HFFc6 (cell line): ENCODE data around the gene CD44. TPM values are rescaled to one million over a fixed set of nuclear protein-coding genes. Genes with fewer than 3 reads are reported as not detected.
"Not testable (repeated sequence)": the region's sequence is repeated elsewhere in the genome, so short reads cannot be mapped to it uniquely, and the experiment has no call there.

Source experiments
- DNase-seq: peaks from one replicate; pipeline ENCODE4 v3.0.0-alpha.2; 2018
- H3K27ac Mint-ChIP-seq: 2 replicates; pipeline ENCODE4 v1.8.0; 2020; ENCODE audit warnings: mild to moderate bottlenecking, mixed read lengths
- H3K27me3 Mint-ChIP-seq: 2 replicates; pipeline ENCODE4 v1.8.0; 2021; ENCODE audit warnings: mild to moderate bottlenecking, moderate library complexity, mixed read lengths; ENCODE audit not compliant: insufficient read depth
- H3K36me3 Mint-ChIP-seq: 2 replicates; pipeline ENCODE4 v1.8.0; 2021; ENCODE audit warnings: low read depth, mixed read lengths
- H3K4me1 Mint-ChIP-seq: 2 replicates; pipeline ENCODE4 v1.8.0; 2020; ENCODE audit warnings: low read depth, mixed read lengths
- H3K4me3 Mint-ChIP-seq: 2 replicates; pipeline ENCODE4 v1.8.0; 2020; ENCODE audit warnings: mild to moderate bottlenecking, moderate library complexity, mixed read lengths
- H3K9me3 Mint-ChIP-seq: 2 replicates; pipeline ENCODE4 v1.8.0; 2020; ENCODE audit warnings: mild to moderate bottlenecking, mixed read lengths
- total RNA-seq, 6 experiments: library from RNA; stranded (reverse); fragmentation: NEBNext Ultra II Directional; extraction: Animal tissue kit (Norgen Biotek cat#: 25700); gene quantifications; 2 replicates in 1 of 6; 3 replicates in 5 of 6; pipeline ENCODE4 v1.2.3, GENCODE V29; 2021
- TF ChIP-seq, protein P1 (sequence below): fragments of 200-600 bp; sonication (generic); IDR thresholded peaks from 2 replicates; pipeline ENCODE4 v1.5.0; 2021; ENCODE audit warnings: antibody characterized with exemption, mild to moderate bottlenecking

CD44 gene
- total RNA-seq, 6 experiments from 2014 or later, result 1,912 to 2,221 (median 2,175) TPM

DNA sequence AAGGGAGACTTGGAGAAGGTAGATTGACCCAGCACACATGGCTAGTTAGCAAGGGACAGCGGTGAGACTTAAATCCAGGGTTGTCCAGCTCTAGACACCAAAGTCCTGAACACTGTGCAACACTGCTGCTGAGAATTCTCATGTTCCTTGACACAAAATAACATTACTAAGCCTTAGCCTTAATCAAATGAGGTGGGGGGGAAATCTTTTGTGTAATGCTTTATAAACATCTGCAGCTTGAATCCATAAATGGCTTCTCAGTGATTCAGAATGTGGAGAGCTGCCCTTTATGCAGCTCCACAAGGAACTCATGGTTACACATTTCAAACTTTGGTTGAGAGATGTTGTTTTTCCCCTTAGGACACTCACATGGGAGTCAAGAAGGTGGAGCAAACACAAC is 80.0 kb downstream of the CD44 start:
- TF ChIP-seq, protein P1, sequence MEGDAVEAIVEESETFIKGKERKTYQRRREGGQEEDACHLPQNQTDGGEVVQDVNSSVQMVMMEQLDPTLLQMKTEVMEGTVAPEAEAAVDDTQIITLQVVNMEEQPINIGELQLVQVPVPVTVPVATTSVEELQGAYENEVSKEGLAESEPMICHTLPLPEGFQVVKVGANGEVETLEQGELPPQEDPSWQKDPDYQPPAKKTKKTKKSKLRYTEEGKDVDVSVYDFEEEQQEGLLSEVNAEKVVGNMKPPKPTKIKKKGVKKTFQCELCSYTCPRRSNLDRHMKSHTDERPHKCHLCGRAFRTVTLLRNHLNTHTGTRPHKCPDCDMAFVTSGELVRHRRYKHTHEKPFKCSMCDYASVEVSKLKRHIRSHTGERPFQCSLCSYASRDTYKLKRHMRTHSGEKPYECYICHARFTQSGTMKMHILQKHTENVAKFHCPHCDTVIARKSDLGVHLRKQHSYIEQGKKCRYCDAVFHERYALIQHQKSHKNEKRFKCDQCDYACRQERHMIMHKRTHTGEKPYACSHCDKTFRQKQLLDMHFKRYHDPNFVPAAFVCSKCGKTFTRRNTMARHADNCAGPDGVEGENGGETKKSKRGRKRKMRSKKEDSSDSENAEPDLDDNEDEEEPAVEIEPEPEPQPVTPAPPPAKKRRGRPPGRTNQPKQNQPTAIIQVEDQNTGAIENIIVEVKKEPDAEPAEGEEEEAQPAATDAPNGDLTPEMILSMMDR, result no peak
- Mint-ChIP-seq H3K27me3 (peaks cover 39% of the 10 kb centered on the region), H3K4me3 (peak overlapping the region; percentile 48), H3K4me1 (peaks cover 92% of the 10 kb centered on the region), H3K9me3 (0 out of 2 replicates have a peak, but pooled peaks cover 4% of the 10 kb centered on the region), H3K36me3 (peaks cover 91% of the 10 kb centered on the region), H3K27ac (peak overlapping the region; percentile 83)
- no peak for DNase-seq

DNA sequence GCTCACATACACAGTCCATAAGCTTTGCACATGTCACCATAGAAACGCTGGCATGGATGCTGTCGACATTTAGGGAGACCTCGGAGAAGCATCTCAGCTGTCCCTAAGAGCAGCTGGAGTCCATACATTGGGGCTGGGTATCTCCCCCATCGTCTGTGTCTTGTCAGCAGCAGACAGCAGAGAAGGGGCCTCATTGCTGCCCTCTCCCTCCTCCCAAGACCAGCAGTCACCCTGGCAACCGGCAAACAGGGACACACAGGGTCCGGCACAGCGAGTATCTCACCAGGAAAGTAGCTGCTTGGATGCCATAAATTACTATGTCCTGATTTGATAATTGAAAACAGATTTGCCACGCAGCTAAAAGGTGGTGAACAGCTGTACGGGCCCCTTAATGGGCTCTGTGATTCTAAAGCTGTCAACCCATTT is 84.4 kb downstream of the CD44 start:
- H3K4me1 Mint-ChIP-seq, result peaks cover 80% of the 10 kb centered on the region
- H3K9me3 Mint-ChIP-seq, result no peaks in the 10 kb centered on the region
- H3K27me3 Mint-ChIP-seq, result peaks cover 36% of the 10 kb centered on the region
- TF ChIP-seq, protein P1, result no peak
- H3K27ac Mint-ChIP-seq, result peak overlapping the region; percentile 94
- peaks cover 85% of the 10 kb centered on the region for H3K36me3 Mint-ChIP-seq
- 0 out of 2 replicates have a peak overlapping the region, but pooled peaks have one; percentile 20 for H3K4me3 Mint-ChIP-seq
- DNase-seq, result peak; percentile 53

DNA sequence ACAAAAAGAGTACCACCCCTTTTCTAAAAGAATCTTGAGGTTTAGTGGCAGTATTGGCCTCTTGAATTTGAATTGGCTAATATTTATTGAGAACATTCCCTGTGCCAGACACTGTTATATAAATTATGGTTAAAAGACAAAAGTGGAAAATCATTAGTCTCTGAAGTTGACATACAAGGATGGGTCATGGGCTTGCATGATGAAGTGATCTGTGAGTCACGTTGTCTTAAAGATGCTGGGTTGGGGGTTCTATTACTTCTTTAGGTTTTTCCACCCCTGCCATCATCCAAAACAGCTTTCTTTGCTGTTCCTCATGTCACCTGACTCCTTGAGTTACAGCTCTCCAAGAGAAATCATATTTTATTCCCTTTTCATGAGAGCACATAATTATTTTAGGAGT is 85.0 kb downstream of the CD44 start:
- peak overlapping the region; percentile 94 for H3K27ac Mint-ChIP-seq
- peaks cover 85% of the 10 kb centered on the region for H3K36me3 Mint-ChIP-seq
- DNase-seq, result no peak
- H3K27me3 Mint-ChIP-seq, result peaks cover 30% of the 10 kb centered on the region
- TF ChIP-seq, protein P1, result no peak
- no peak overlapping the region for H3K4me3 Mint-ChIP-seq
- peaks cover 2% of the 10 kb centered on the region; the same call in 1 of the 2 replicates for H3K9me3 Mint-ChIP-seq
- peaks cover 80% of the 10 kb centered on the region for H3K4me1 Mint-ChIP-seq

DNA sequence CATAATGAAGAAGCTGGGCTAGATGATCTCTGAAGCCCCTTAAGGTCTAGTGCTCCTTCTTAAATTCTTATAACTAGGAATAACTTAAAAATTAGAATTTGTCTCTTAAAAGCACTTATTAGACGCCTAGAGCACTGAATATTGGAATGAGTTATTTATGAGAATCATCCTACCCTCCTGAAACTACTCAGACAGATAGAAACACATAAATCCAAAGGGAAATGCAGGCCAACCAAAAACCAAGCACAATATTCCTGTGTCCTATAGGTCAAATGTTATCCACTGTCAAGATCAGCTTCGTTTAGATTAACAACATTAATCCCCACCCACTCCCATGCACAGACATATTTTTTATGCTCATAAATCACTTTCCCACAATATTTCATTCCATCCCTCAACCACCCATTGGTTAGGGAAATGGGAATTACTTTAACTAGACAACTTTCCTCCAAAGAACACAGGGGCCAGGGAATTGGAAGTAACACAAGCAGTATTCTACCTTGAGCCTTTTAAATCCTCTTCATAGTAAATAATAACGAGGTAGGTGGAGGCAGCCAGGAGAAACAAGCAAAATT is 87.1 kb downstream of the CD44 start:
- Mint-ChIP-seq H3K27me3 (peaks cover 32% of the 10 kb centered on the region), H3K4me1 (peaks cover 84% of the 10 kb centered on the region), H3K27ac (peak overlapping the region; percentile 94), H3K36me3 (peaks cover 89% of the 10 kb centered on the region), H3K4me3 (no peak overlapping the region), H3K9me3 (peaks cover 3% of the 10 kb centered on the region; the same call in 1 of the 2 replicates)
- no peak for DNase-seq
- TF ChIP-seq, protein P1, result no peak

DNA sequence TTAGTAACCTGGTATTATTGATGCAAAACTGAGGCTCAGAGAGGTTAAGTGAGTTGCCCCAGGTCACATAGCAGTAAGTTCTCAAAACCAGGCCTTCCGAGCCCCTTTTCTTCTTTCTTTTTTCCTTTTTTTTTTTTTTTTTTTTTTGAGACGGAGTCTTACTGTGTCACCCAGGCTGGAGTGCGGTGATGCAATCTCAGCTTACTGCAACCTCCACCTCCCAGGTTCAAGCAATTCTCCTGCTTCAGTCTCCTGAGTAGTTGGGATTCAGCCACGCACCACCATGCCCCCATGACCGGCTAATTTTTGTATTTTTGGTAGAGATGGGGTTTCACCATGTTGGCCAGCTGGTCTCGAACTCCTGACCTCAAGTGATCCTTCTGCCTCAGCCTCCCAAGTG is 87.8 kb downstream of the CD44 start:
- Mint-ChIP-seq H3K27ac (peak overlapping the region; percentile 94), H3K36me3 (peaks cover 89% of the 10 kb centered on the region), H3K27me3 (peaks cover 39% of the 10 kb centered on the region), H3K4me1 (peaks cover 82% of the 10 kb centered on the region), H3K4me3 (0 out of 2 replicates have a peak overlapping the region, but pooled peaks have one; percentile 24)
- not testable (repeated sequence) for DNase-seq, H3K9me3 Mint-ChIP-seq

DNA sequence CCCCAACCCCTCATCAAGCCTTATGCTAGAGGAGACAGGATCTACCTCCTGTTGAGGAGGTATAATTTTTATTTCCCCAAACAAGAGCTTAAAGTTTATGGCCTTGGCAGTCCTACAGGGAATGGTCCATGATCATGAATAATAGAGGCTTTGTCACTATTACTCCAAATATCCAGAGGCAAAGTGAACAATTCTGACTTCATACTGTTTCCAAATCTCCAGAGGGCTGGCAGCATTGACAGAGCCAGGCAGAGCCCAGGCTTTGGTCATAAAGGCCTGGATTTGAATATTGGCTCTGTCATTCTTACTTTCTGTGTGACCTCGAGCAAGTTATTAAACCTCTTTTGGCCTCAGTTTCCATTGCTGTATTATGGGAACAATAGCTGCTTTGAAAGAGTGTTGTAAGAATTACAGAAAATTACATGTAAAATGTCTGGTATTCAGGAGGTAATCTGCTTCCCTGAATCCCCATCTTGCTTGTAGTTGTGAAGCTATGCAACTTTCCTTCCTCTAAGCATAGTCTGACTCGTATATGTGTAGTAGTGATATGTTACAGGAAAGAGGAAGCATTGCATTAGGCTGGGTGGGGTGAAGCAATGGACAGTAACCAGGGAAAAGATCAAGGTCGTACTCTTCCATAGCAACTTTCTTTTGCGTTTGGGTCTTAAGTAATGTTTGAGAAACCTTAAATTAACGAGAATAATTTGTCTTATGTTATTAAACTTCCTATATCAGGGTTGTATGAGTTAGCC is 88.8 kb downstream of the CD44 start:
- Mint-ChIP-seq H3K4me3 (peak overlapping the region; percentile 24; the same call in 1 of the 2 replicates), H3K9me3 (peaks cover 8% of the 10 kb centered on the region; the same call in 1 of the 2 replicates), H3K4me1 (peaks cover 84% of the 10 kb centered on the region), H3K27ac (peak overlapping the region; percentile 94), H3K36me3 (peaks cover 92% of the 10 kb centered on the region), H3K27me3 (peaks cover 46% of the 10 kb centered on the region)
- TF ChIP-seq, protein P1, result no peak
- no peak for DNase-seq
